GM10248 (cell line): ENCODE measurements around the gene PCNX1.
"Not testable (repeated sequence)": the region's sequence is repeated elsewhere in the genome, so short reads cannot be mapped to it uniquely, and the experiment has no call there.

Experiments
- CTCF ChIA-PET: fragments of 300-600 bp; sonication (Branson Sonifier 250); formaldehyde crosslinking; extraction: SDS; loops from one replicate; lab custom pipeline; 2021; ENCODE audit warnings: antibody characterized with exemption; lab: Yijun Ruan, JAX
- POLR2A ChIA-PET: fragments of 350-650 bp; sonication (Branson Sonifier 250); formaldehyde crosslinking; extraction: SDS; loops from one replicate; lab custom pipeline; 2020; ENCODE audit warnings: antibody characterized with exemption; lab: Yijun Ruan, JAX
- DNase-seq: peaks from one replicate; pipeline ENCODE4 v3.0.0; 2012; ENCODE audit errors: extremely low spot score
- TF ChIP-seq, protein P1 (sequence below): IDR thresholded peaks from 2 replicates; pipeline ENCODE4 v1.5.1; 2012; ENCODE audit warnings: mild to moderate bottlenecking, low read depth; ENCODE audit errors: extremely low read depth, missing control alignments, control extremely low read depth

The PCNX1 gene

DNA sequence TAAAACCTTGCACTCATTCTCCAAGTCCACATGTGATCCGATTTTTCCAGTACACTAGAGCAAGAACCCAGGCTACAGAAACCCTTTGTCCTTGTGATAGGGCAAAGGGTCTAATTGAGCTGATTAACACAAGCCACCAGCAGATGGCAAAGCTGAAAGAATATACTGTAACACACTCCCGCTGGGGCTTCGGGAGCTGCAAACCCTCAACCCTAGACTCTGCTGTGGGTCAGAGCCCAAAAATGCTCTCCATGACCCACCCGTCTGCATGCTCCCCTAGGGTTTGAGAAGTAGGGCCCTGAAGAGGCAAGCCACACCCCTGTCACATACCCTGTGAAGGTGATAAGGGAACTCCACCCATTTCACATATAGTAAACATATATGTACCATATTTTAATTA, 33.6 kb upstream of the PCNX1 start:
- CTCF ChIA-PET, result interaction anchor here (0.7 to 4.5 kb wide), 3 partner anchors 12 to 110 kb away, joined by 3 to 49 read pairs (median 3); partner anchors contain the start of gene PCNX1
- DNase-seq, result no peak
- TF ChIP-seq, protein P1, sequence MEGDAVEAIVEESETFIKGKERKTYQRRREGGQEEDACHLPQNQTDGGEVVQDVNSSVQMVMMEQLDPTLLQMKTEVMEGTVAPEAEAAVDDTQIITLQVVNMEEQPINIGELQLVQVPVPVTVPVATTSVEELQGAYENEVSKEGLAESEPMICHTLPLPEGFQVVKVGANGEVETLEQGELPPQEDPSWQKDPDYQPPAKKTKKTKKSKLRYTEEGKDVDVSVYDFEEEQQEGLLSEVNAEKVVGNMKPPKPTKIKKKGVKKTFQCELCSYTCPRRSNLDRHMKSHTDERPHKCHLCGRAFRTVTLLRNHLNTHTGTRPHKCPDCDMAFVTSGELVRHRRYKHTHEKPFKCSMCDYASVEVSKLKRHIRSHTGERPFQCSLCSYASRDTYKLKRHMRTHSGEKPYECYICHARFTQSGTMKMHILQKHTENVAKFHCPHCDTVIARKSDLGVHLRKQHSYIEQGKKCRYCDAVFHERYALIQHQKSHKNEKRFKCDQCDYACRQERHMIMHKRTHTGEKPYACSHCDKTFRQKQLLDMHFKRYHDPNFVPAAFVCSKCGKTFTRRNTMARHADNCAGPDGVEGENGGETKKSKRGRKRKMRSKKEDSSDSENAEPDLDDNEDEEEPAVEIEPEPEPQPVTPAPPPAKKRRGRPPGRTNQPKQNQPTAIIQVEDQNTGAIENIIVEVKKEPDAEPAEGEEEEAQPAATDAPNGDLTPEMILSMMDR, result no peak
- POLR2A ChIA-PET, result no interaction called here

DNA sequence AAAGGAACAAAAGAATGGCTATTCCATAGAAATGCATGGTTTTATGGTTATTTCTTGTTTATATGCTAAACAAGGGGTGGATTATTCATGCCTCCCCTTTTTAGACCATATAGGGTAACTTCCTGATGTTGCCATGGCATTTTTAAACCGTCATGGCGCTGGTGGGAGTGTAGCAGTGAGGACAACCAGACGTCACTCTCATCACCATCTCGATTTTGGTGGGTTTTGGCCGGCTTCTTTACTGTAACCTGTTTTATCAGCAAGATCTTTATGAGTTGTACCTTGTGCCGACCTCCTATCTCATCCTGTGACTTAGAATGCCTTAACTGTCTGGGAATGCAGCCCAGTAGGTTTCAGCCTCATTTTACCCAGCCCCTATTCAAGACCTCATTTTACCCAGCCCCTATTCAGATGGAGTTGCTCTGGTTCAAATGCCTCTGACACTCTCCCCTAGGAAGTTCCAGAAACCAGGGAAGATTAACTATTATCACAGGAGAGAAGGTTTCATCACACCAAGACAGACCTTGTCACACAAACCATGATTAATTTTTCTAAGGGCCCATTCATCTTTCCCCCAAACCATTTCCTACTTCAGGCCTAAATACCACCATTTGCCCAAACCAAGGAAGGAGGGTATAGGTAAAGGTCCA, 31.3 kb upstream of the PCNX1 start:
- DNase-seq, POLR2A ChIA-PET: not testable (repeated sequence)
- CTCF ChIA-PET, result interaction anchor here (4.5 kb wide), 1 partner anchor 31 kb away, joined by 19 read pairs; the partner anchor contains the start of gene PCNX1

DNA sequence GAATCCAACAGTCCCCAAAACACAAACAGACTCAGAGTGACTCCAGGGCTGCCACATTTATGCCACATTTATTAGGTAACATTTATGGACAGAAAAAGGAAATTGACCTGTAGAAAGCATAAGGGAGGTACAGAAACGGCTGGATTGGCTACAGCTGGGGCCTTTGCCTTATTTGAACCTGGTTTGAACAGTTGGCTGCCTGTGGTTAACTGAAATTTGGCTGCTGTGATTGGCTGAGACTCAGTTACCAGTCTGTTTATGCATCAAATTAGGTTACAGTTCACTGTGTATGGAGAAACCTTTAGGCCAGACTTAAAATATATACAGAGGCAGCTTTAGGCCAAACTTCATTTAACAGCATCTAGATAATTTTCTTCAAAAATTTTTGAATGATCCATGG, 27.8 kb upstream of the PCNX1 start:
- no peak for DNase-seq
- POLR2A ChIA-PET, result no interaction called here

DNA sequence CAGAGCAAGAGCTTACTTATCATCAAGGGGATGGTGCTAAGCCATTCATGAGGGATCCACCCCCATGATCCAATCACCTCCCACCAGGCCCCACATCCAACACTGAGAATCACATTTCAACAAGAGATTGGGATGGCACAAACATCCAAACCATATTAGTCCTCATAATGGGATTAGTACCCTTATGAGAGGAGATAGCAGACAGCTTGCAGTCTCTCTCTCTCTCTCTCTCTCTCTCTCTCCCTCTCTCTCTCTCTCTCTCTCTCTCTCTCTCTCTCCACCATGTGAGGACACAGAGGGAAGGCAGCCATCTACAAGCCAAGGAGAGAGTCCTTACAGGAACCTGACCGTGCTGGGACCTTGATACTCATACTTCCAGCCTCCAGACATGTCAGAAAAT, 26.4 kb upstream of the PCNX1 start:
- CTCF ChIA-PET, result interaction anchor here (0.6 to 8.8 kb wide), 5 partner anchors 8 to 234 kb away, joined by 3 to 103 read pairs (median 4); partner anchors contain the start of gene PCNX1
- not testable (repeated sequence) for DNase-seq
- POLR2A ChIA-PET, result interaction anchor here (0.6 kb wide), 1 partner anchor 193 kb away, joined by 3 read pairs; no protein-coding TSS in a partner anchor

More for the DNA sequence above, 27.8 kb upstream of the PCNX1 start:
- TF ChIP-seq, protein P1, result no peak
- CTCF ChIA-PET, result interaction anchor here (0.7 to 4.5 kb wide), 3 partner anchors 14 to 61 kb away, joined by 3 to 19 read pairs (median 4); partner anchors contain the start of gene PCNX1

DNA sequence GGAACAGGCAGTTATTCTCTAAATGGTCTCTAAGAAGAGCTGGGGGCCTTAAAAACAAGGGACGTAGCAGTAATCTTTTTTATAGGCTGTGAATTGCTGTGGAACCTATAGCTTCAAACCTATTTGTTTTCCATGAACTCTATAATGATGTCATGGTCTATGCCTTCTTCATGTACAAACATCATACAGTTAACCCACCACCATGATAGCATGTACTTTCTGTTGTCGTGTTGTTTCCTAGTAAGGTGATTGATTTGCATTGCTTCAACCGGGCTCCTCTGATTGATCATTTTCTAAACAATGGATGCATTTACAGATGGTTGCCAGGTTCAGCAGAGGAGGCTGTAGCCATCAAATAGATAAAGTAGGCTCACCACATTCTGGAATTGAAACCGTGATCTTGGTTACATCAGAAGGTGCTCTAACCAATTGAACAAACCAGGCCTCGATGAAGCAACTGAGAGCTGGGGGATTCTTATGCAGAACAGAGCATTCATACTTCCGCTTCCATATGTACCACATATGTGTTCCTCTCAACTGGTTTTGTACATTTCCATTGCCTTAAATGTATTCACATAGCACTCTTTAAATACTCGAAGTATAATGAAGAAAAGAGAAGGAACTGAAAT, 25.6 kb upstream of the PCNX1 start:
- peak; percentile 62 for DNase-seq
- ChIA-PET CTCF (interaction anchor here (1.0 to 8.8 kb wide), 6 partner anchors 9 to 235 kb away, joined by 3 to 103 read pairs (median 4); partner anchors contain the start of gene PCNX1), POLR2A (no interaction called here)
- TF ChIP-seq, protein P1, result no peak

DNA sequence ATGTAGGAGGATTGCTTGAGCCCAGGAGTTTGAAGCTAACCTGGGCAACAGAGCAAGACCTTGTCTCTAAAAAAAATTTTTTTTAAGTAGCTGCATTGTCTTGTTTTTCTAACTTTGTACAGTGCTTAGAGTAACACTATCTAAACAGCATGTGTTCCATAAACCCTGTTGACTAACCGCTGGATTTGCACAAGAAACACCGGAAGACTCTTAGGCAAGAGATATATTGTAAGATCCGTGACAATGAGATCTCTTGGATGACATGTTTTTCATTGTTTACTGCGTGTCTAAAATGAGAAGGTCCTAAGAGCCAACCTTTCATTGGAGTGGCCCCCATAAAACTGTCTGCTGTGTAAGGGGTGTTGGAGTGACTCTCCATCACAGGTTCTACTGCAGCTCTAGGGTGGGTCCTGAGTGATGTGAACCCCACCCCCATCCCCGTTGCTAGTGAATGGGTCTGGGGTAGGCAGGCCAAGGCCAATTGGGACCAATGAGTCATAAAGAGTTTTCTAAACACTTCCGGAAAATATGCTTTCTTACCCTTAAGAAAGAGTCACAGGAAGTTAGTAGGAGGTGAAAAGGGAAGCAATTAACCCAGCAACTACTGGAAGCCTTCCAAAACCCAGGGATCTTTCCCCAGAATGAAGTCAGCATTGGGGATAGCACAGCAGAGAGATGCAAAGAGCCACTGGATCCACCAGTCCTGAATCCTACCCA, 24.3 kb upstream of the PCNX1 start:
- DNase-seq, result no peak
- ChIA-PET POLR2A (no interaction called here), CTCF (interaction anchor here (0.8 to 8.8 kb wide), 10 partner anchors 10 to 481 kb away, joined by 3 to 103 read pairs (median 4); partner anchors contain the start of gene PCNX1)
- TF ChIP-seq, protein P1, result no peak
